Measurements from ENCODE around the gene LSM12.

The LSM12 gene

GRCh38 chr17:44109312-44109630, 42.8 kb upstream of the LSM12 start:
- H3K27ac ChIP-seq (ENCODE audit: extremely low read depth, low read depth, low read length): no peak overlapping the region
- H3K36me3 ChIP-seq (ENCODE audit: control insufficient read depth in 2 of 2, insufficient read depth in 1 of 2, low read length in 2 of 2): peaks cover 0 to 16% of the 10 kb centered on the region in 2 experiments; a peak in 1 of 3 replicates
- ChIA-PET CTCF (interaction anchor here (0.5 to 1.8 kb wide), 6 partner anchors 12 to 165 kb away, joined by 3 to 8 read pairs (median 3); partner anchors contain the start of gene HDAC5), POLR2A (interaction anchor here (0.6 to 5.1 kb wide), 7 partner anchors 9 to 43 kb away, joined by 3 to 34 read pairs (median 3); partner anchors contain the start of genes HDAC5 and LSM12)
- no peak overlapping the region for H3K4me3 ChIP-seq (ENCODE audit: low read depth, low read length)
- no peaks in the 10 kb centered on the region for H3K9me3 ChIP-seq (ENCODE audit: control insufficient read depth, insufficient read depth, low read depth, low read length)
- no peak for TF ChIP-seq ZNF645 (tag by site-specific recombination; IDR thresholded peaks at IDR 0.05)
- no peak for TF ChIP-seq ZFHX2 (tag by site-specific recombination; conservative IDR thresholded peaks at IDR 0.05)
- no peak for TF ChIP-seq ZNF660 (tag by site-specific recombination; IDR thresholded peaks at IDR 0.05)
- no peak for TF ChIP-seq FEZF1 (tag by site-specific recombination; IDR thresholded peaks at IDR 0.05)
- no peak for TF ChIP-seq ZNF133 (tag by site-specific recombination; IDR thresholded peaks at IDR 0.05)
- no peak for TF ChIP-seq ZNF404 (tag by site-specific recombination; IDR thresholded peaks at IDR 0.05)
- no peak for TF ChIP-seq SP7 (tag by site-specific recombination; IDR thresholded peaks at IDR 0.05)
- no peak for TF ChIP-seq KLF10 (tag by site-specific recombination; IDR thresholded peaks at IDR 0.05)
- TF ChIP-seq KLF1 (tag by site-specific recombination; IDR thresholded peaks at IDR 0.05): no peak
- no peak for TF ChIP-seq MYNN (tag by site-specific recombination; IDR thresholded peaks at IDR 0.05; ENCODE audit: borderline replicate concordance)
- no peak for TF ChIP-seq ZNF391 (tag by site-specific recombination; IDR thresholded peaks at IDR 0.05; ENCODE audit: borderline replicate concordance, low read depth)
- TF ChIP-seq GLI2 (tag by site-specific recombination; IDR thresholded peaks at IDR 0.05; ENCODE audit: borderline replicate concordance, low read depth): no peak
- TF ChIP-seq, protein P1, sequence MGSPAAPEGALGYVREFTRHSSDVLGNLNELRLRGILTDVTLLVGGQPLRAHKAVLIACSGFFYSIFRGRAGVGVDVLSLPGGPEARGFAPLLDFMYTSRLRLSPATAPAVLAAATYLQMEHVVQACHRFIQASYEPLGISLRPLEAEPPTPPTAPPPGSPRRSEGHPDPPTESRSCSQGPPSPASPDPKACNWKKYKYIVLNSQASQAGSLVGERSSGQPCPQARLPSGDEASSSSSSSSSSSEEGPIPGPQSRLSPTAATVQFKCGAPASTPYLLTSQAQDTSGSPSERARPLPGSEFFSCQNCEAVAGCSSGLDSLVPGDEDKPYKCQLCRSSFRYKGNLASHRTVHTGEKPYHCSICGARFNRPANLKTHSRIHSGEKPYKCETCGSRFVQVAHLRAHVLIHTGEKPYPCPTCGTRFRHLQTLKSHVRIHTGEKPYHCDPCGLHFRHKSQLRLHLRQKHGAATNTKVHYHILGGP (tag by site-specific recombination; IDR thresholded peaks at IDR 0.05): no peak
- TF ChIP-seq ZNF37A (tag by site-specific recombination; IDR thresholded peaks at IDR 0.05): no peak
- H3K4me1 ChIP-seq (ENCODE audit: control insufficient read depth, insufficient read depth, low read length): peaks cover 24% of the 10 kb centered on the region

DNA sequence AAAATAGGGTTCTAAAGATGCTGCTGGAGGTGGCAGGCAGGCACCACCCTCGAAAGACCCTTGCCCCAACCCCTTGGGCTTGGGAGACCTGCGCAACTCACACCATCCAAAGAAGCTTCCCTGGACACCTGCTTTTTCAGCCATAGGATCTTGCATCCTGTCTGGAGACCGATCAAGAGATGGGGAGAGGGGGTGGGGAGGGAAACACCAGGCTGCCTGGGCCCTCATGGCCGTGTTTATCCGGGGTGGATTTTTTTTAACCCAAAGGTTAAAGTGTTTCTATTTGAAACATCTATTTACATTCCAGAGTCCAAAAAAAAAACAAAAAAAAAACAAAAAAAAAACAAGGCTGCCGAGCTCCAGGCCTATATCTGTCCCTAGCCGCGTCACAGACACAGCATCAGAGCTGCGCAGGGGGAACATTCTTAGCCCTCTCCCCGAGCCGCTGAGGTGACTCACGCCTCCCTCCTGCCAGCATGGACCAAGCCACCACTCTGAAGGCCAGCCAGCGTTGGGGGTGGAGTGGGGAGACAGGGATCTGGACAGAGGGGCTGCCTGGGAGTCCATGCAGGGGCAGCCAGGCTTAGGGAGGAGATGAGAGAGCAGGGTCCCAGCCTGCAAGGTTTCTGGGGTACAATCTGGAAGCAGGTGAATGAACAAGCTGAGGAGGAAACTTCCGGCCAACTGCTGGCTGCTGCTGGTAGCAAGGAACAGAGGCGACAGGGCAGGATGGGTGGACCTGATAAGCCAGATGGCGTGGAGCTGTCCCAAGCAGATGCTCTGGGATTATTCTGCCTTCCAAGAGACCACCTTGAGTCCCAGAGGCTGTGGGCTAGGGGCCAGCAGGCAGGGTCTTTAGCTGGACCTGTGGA, 42.2 kb upstream of the LSM12 start:
- peaks cover 0 to 12% of the 10 kb centered on the region in 2 experiments; a peak in 2 of 3 replicates for H3K36me3 ChIP-seq (ENCODE audit: control insufficient read depth in 2 of 2, insufficient read depth in 1 of 2, low read length in 2 of 2)
- H3K4me3 ChIP-seq (ENCODE audit: low read depth, low read length): no peak overlapping the region
- POLR2A ChIA-PET: interaction anchor here (0.6 to 5.1 kb wide), 8 partner anchors 9 to 46 kb away, joined by 3 to 34 read pairs (median 3); partner anchors contain the start of genes HDAC5 and LSM12
- CTCF ChIA-PET: interaction anchor here (0.5 to 1.8 kb wide), 7 partner anchors 12 to 165 kb away, joined by 3 to 8 read pairs (median 3); partner anchors contain the start of gene HDAC5
- peaks cover 24% of the 10 kb centered on the region for H3K4me1 ChIP-seq (ENCODE audit: control insufficient read depth, insufficient read depth, low read length)
- no peaks in the 10 kb centered on the region for H3K9me3 ChIP-seq (ENCODE audit: control insufficient read depth, insufficient read depth, low read depth, low read length)
- H3K27ac ChIP-seq (ENCODE audit: extremely low read depth, low read depth, low read length): no peak overlapping the region
- peak; percentile 62 for TF ChIP-seq GLIS1 (tag by site-specific recombination; IDR thresholded peaks at IDR 0.05)
- TF ChIP-seq IKZF3 (tag by site-specific recombination; IDR thresholded peaks at IDR 0.05): no peak
- TF ChIP-seq ZNF776 (tag by site-specific recombination; IDR thresholded peaks at IDR 0.05; ENCODE audit: borderline replicate concordance): no peak
- TF ChIP-seq ZSCAN23 (tag by site-specific recombination; IDR thresholded peaks at IDR 0.05): no peak
- TF ChIP-seq PRDM10 (tag by site-specific recombination; IDR thresholded peaks at IDR 0.05): peak; percentile 63; the same call in 1 of the 2 replicates
- TF ChIP-seq, protein P2, sequence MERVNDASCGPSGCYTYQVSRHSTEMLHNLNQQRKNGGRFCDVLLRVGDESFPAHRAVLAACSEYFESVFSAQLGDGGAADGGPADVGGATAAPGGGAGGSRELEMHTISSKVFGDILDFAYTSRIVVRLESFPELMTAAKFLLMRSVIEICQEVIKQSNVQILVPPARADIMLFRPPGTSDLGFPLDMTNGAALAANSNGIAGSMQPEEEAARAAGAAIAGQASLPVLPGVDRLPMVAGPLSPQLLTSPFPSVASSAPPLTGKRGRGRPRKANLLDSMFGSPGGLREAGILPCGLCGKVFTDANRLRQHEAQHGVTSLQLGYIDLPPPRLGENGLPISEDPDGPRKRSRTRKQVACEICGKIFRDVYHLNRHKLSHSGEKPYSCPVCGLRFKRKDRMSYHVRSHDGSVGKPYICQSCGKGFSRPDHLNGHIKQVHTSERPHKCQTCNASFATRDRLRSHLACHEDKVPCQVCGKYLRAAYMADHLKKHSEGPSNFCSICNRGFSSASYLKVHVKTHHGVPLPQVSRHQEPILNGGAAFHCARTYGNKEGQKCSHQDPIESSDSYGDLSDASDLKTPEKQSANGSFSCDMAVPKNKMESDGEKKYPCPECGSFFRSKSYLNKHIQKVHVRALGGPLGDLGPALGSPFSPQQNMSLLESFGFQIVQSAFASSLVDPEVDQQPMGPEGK (tag by site-specific recombination; IDR thresholded peaks at IDR 0.05): peak; percentile 40; the same call in 1 of the 2 replicates
- TF ChIP-seq BCL11A (tag by site-specific recombination; IDR thresholded peaks at IDR 0.05; ENCODE audit: low read depth): no peak
- TF ChIP-seq ZNF600 (tag by site-specific recombination; IDR thresholded peaks at IDR 0.05): peak; percentile 61
- peak; percentile 58; the same call in 1 of the 2 replicates for TF ChIP-seq ZIC2 (tag by site-specific recombination; IDR thresholded peaks at IDR 0.05)
- TF ChIP-seq ZNF629 (tag by site-specific recombination; IDR thresholded peaks at IDR 0.05): peak; percentile 45; the same call in 1 of the 2 replicates
- TF ChIP-seq ZNF514 (tag by site-specific recombination; IDR thresholded peaks at IDR 0.05): no peak

All from HEK293 (cell line).